ENCODE results near the gene HMGCLL1.

DNA sequence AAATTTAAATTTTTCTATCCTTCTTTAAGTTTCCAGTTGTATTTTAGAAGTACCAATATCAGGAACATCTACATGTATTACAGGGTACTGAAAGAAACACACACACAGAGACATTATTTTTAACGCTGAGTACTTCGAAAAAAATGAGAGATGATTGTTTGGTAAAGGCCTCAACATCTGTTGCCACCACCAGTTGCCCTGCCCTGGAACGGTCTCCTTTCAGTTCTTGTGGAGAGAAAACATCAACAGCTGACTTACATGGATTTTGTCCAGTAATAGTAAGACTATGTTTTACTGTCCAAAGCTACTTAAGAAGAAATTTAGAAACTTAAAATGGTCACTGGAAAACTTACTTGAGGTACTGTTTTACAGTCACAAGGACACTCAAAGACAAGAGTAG lies 16.7 kb downstream of the HMGCLL1 start:
- TF ChIP-seq, protein P1, sequence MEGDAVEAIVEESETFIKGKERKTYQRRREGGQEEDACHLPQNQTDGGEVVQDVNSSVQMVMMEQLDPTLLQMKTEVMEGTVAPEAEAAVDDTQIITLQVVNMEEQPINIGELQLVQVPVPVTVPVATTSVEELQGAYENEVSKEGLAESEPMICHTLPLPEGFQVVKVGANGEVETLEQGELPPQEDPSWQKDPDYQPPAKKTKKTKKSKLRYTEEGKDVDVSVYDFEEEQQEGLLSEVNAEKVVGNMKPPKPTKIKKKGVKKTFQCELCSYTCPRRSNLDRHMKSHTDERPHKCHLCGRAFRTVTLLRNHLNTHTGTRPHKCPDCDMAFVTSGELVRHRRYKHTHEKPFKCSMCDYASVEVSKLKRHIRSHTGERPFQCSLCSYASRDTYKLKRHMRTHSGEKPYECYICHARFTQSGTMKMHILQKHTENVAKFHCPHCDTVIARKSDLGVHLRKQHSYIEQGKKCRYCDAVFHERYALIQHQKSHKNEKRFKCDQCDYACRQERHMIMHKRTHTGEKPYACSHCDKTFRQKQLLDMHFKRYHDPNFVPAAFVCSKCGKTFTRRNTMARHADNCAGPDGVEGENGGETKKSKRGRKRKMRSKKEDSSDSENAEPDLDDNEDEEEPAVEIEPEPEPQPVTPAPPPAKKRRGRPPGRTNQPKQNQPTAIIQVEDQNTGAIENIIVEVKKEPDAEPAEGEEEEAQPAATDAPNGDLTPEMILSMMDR (IDR thresholded peaks at IDR 0.05), result no peak
- TF ChIP-seq POLR2A (IDR thresholded peaks at IDR 0.05; ENCODE audit: low read depth) (no peak), EP300 (IDR thresholded peaks at IDR 0.05) (no peak)

All from esophagus muscularis mucosa (tissue), 4 donors.